Ramos (cell line): ENCODE measurements around the gene C1orf167.

Experiments used
- in situ Hi-C: fragments of 300-500 bp; cut with MboI; formaldehyde crosslinking; loops from one replicate; pipeline ENCODE4 v1.14.3; 2022; ENCODE audit warnings: low sequenced_read_pairs; ENCODE audit not compliant: unreplicated experiment

The C1orf167 gene

GRCh38 chr1:11735531-11735853, 26.5 kb upstream of the C1orf167 start:
- in situ Hi-C loops = no loop called here

GRCh38 chr1:11735854-11736745, 25.9 kb upstream of the C1orf167 start, which contains the start of gene AGTRAP:
Gene AGTRAP (plus strand): TSS chr1:11736136. CDS start chr1:11736209, 73 bp downstream.
- in situ Hi-C loops = no loop called here

- in situ Hi-C loops = no loop called here
Observed at GRCh38 chr1:11736746-11737639, 25.0 kb upstream of the C1orf167 start.

GRCh38 chr1:11738096-11738495, 23.9 kb upstream of the C1orf167 start:
- in situ Hi-C loops = no loop called here

- in situ Hi-C loops = no loop called here
Observed at GRCh38 chr1:11738783-11739182, 23.2 kb upstream of the C1orf167 start.

GRCh38 chr1:11740258-11741192, 21.5 kb upstream of the C1orf167 start:
- in situ Hi-C loops = no loop called here

GRCh38 chr1:11741482-11741881, 20.5 kb upstream of the C1orf167 start:
- in situ Hi-C loops = no loop called here

- in situ Hi-C loops = no loop called here
Observed at GRCh38 chr1:11741919-11742558, 20.0 kb upstream of the C1orf167 start.

- in situ Hi-C loops = no loop called here
Observed at GRCh38 chr1:11744287-11744686, 17.7 kb upstream of the C1orf167 start.

- in situ Hi-C loops = no loop called here
Observed at GRCh38 chr1:11746092-11746491, 15.9 kb upstream of the C1orf167 start.

- in situ Hi-C loops = no loop called here
Observed at GRCh38 chr1:11746795-11747487, 15.1 kb upstream of the C1orf167 start.

- in situ Hi-C loops = no loop called here
Observed at GRCh38 chr1:11748294-11749202, 13.4 kb upstream of the C1orf167 start.

- in situ Hi-C loops = no loop called here
Observed at GRCh38 chr1:11749203-11749689, 12.7 kb upstream of the C1orf167 start.

- in situ Hi-C loops = no loop called here
Observed at GRCh38 chr1:11749996-11750395, 12.0 kb upstream of the C1orf167 start.

GRCh38 chr1:11751087-11751486, 10.9 kb upstream of the C1orf167 start:
- in situ Hi-C loops = no loop called here

- in situ Hi-C loops = no loop called here
Observed at GRCh38 chr1:11752359-11753088, 9.5 kb upstream of the C1orf167 start.

- in situ Hi-C loops = no loop called here
Observed at GRCh38 chr1:11753555-11754208, 8.3 kb upstream of the C1orf167 start.
